H9 (cell line): ENCODE data around the gene GPATCH2. TPM values are rescaled to one million over a fixed set of nuclear protein-coding genes. Genes with fewer than 3 reads are reported as not detected.

Source experiments
- DNase-seq: peaks from one replicate; pipeline ENCODE4 v3.0.0-alpha.2; 2017
- H2AFZ ChIP-seq: one replicate; pipeline ENCODE4 v1.6.1; 2013; ENCODE audit warnings: mild to moderate bottlenecking, low read length, control low read depth, moderate library complexity
- H2AK5ac ChIP-seq: 2 replicates; pipeline ENCODE4 v1.6.1; 2013; ENCODE audit warnings: low read length, control low read depth, mixed read lengths; ENCODE audit not compliant: insufficient read length
- H2BK120ac ChIP-seq: one replicate; pipeline ENCODE4 v1.6.1; 2013; ENCODE audit warnings: low read depth, mild to moderate bottlenecking, low read length, control low read depth, inconsistent platforms; ENCODE audit not compliant: poor library complexity, severe bottlenecking
- H2BK12ac ChIP-seq: 2 replicates; pipeline ENCODE4 v1.6.1; 2013; ENCODE audit warnings: low read length, control low read depth, mixed read lengths, low read depth; ENCODE audit not compliant: insufficient read length
- H2BK15ac ChIP-seq: 2 replicates; pipeline ENCODE4 v1.6.1; 2013; ENCODE audit warnings: low read depth, low read length, control low read depth
- H2BK20ac ChIP-seq: one replicate; pipeline ENCODE4 v1.6.1; 2013; ENCODE audit warnings: low read depth, mild to moderate bottlenecking, low read length, control low read depth, inconsistent platforms; ENCODE audit not compliant: poor library complexity, severe bottlenecking
- H2BK5ac ChIP-seq: 2 replicates; pipeline ENCODE4 v1.6.1; 2013; ENCODE audit warnings: low read length, control low read depth, mixed read lengths; ENCODE audit not compliant: insufficient read length
- H3K14ac ChIP-seq: 2 replicates; pipeline ENCODE4 v1.6.1; 2013; ENCODE audit warnings: low read length, control low read depth; ENCODE audit not compliant: insufficient read depth
- H3K18ac ChIP-seq: 2 replicates; pipeline ENCODE4 v1.6.1; 2013; ENCODE audit warnings: low read depth, mild to moderate bottlenecking, mixed read lengths, low read length, control low read depth; ENCODE audit not compliant: insufficient read length
- H3K23ac ChIP-seq: 2 replicates; pipeline ENCODE4 v1.6.1; 2013; ENCODE audit warnings: low read length, control low read depth, mixed read lengths, low read depth; ENCODE audit not compliant: insufficient read length
- H3K23me2 ChIP-seq: 2 replicates; pipeline ENCODE4 v1.6.1; 2013; ENCODE audit warnings: low read depth, mild to moderate bottlenecking, mixed read lengths, low read length, control low read depth; ENCODE audit not compliant: insufficient read length, poor library complexity, severe bottlenecking
- H3K27ac ChIP-seq: 2 replicates; pipeline ENCODE4 v1.5.1; 2013; ENCODE audit warnings: low read length, control low read depth, mixed read lengths, low read depth; ENCODE audit not compliant: insufficient read length
- H3K27me3 ChIP-seq: 2 replicates; pipeline ENCODE4 v1.6.1; 2013; ENCODE audit warnings: low read length, control low read depth, inconsistent platforms; ENCODE audit not compliant: insufficient read depth
- H3K4ac ChIP-seq: 2 replicates; pipeline ENCODE4 v1.6.1; 2013; ENCODE audit warnings: low read depth, mild to moderate bottlenecking, control low read depth, inconsistent platforms, low read length, moderate library complexity
- H3K4me1 ChIP-seq: 2 replicates; pipeline ENCODE4 v1.6.1; 2013; ENCODE audit warnings: low read length, control low read depth, inconsistent platforms; ENCODE audit not compliant: insufficient read depth
- H3K4me2 ChIP-seq: 2 replicates; pipeline ENCODE4 v1.6.1; 2013; ENCODE audit warnings: low read length, control low read depth, mixed read lengths; ENCODE audit not compliant: insufficient read length, insufficient read depth
- H3K56ac ChIP-seq: 2 replicates; pipeline ENCODE4 v1.6.1; 2013; ENCODE audit warnings: low read depth, mild to moderate bottlenecking, mixed read lengths, low read length, control low read depth; ENCODE audit not compliant: insufficient read length
- H3K79me1 ChIP-seq: 2 replicates; pipeline ENCODE4 v1.6.1; 2013; ENCODE audit warnings: low read depth, mild to moderate bottlenecking, moderate library complexity, low read length, control low read depth, inconsistent platforms; ENCODE audit not compliant: insufficient read depth, poor library complexity, severe bottlenecking
- H3K79me2 ChIP-seq: 2 replicates; pipeline ENCODE4 v1.6.1; 2013; ENCODE audit warnings: low read length, control low read depth, inconsistent platforms; ENCODE audit not compliant: insufficient read depth
- H3K9ac ChIP-seq: 2 replicates; pipeline ENCODE4 v1.6.1; 2013; ENCODE audit warnings: low read length, control low read depth, mixed read lengths; ENCODE audit not compliant: insufficient read length; ENCODE audit errors: extremely low read depth
- H3K9me3 ChIP-seq: one replicate; pipeline ENCODE4 v1.6.1; 2013; ENCODE audit warnings: low read depth, low read length, inconsistent platforms; ENCODE audit not compliant: control insufficient read depth
- H3T11ph ChIP-seq: one replicate; pipeline ENCODE4 v1.6.1; 2013; ENCODE audit warnings: mild to moderate bottlenecking, low read length, control low read depth, inconsistent platforms
- H4K20me1 ChIP-seq: one replicate; pipeline ENCODE4 v1.6.1; 2013; ENCODE audit not compliant: control insufficient read depth, insufficient read length, insufficient read depth
- H4K5ac ChIP-seq: 2 replicates; pipeline ENCODE4 v1.6.1; 2013; ENCODE audit warnings: low read depth, mild to moderate bottlenecking, mixed read lengths, low read length, control low read depth; ENCODE audit not compliant: insufficient read length
- H4K8ac ChIP-seq: replicated peaks from 2 replicates; pipeline ENCODE4 v1.6.1; 2013; ENCODE audit warnings: low read length, control low read depth, mixed read lengths, low read depth; ENCODE audit not compliant: insufficient read length
- H4K91ac ChIP-seq: 2 replicates; pipeline ENCODE4 v1.6.1; 2013; ENCODE audit warnings: low read depth, mild to moderate bottlenecking, moderate library complexity, mixed read lengths, low read length, control low read depth; ENCODE audit not compliant: insufficient read length
- H3K27ac Mint-ChIP-seq, 3 experiments: 2 replicates in 2 of 3; 3 replicates in 1 of 3; pipeline ENCODE4 v1.8.0; 2020 to 2021; ENCODE audit warnings: mixed read lengths in 3 of 3, mild to moderate bottlenecking in 1 of 3, moderate library complexity in 1 of 3
- H3K27me3 Mint-ChIP-seq: 2 replicates; pipeline ENCODE4 v1.8.0; 2021; ENCODE audit warnings: low read depth, mild to moderate bottlenecking, moderate library complexity, mixed read lengths
- H3K36me3 Mint-ChIP-seq, 3 experiments: 2 replicates in 2 of 3; 3 replicates in 1 of 3; pipeline ENCODE4 v1.8.0; 2020 to 2021; ENCODE audit warnings: low read depth in 3 of 3, mixed read lengths in 3 of 3; ENCODE audit not compliant: insufficient read depth in 1 of 3
- H3K4me1 Mint-ChIP-seq, 2 experiments: 2 replicates each; pipeline ENCODE4 v1.8.0; 2020; ENCODE audit warnings: mixed read lengths in 2 of 2
- H3K4me3 Mint-ChIP-seq, 2 experiments: 2 replicates in 1 of 2; 3 replicates in 1 of 2; pipeline ENCODE4 v1.8.0; 2020 to 2021; ENCODE audit warnings: mild to moderate bottlenecking in 2 of 2, mixed read lengths in 2 of 2, moderate library complexity in 1 of 2
- H3K9me3 Mint-ChIP-seq, 2 experiments: 2 replicates in 1 of 2; 3 replicates in 1 of 2; pipeline ENCODE4 v1.8.0; 2020; ENCODE audit warnings: mild to moderate bottlenecking in 2 of 2, mixed read lengths in 2 of 2, moderate library complexity in 1 of 2
- WGBS: extraction: QIAGEN DNeasy Blood & Tissue Kit; methylation state at CpG from one replicate; pipeline ENCODE4 v1.1.7; 2013; ENCODE audit warnings: missing lambda C conversion rate, low lambda C conversion rate, mixed read lengths; ENCODE audit not compliant: insufficient read length; ENCODE audit errors: extremely low coverage; 5-methylcytosine and 5-hydroxymethylcytosine counted together
- total RNA-seq: library from RNA; stranded (reverse); gene quantifications from 2 replicates; pipeline ENCODE4 v1.2.1, GENCODE V29; 2021
- TF ChIP-seq, protein P1 (sequence below): fragments of 200-600 bp; sonication (generic); conservative IDR thresholded peaks from 3 replicates; pipeline ENCODE4 v1.8.0; 2021; ENCODE audit warnings: antibody characterized with exemption, mild to moderate bottlenecking

Gene GPATCH2
- total RNA-seq, 1 experiment from 2014 or later: 14.3 TPM

DNA sequence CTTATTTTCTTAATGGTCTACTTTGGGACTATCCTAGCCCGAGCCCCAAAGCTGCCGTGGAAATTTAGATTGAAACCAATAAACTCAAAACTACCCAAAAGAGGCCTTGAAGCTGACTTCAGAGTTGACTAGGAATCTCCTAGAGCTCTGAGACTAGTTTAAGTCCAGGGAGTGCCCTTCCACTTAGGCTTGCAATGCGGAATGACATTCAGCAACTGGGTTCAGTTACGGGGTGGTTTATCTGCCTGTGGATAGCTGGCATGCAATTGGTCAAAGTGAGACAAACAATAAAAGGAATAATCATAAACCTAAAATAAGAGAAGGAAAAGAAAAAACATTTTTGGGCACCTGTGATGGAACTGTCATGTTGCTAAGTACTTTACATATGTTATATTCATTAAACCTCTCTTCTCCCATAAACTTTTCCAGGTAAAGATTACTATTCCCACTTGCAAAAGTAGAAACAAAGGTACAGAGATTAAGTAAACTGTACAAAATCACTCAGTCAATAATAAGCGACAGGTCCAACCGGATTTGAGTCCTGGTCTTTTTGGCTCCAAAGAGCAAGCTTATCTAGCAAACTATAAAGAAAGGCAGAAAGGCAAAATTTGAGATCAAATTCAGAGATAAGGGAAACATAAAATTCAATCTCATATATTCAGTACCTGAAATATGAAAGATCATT is 56.5 kb downstream of the GPATCH2 start:
- Histone ChIP-seq H4K91ac (no peak overlapping the region), H2AK5ac (no peak overlapping the region), H3K23ac (no peak overlapping the region), H3K56ac (no peak overlapping the region), H4K8ac (no peak overlapping the region), H3K23me2 (no peaks in the 10 kb centered on the region), H3K27me3 (no peaks in the 10 kb centered on the region), H3K4ac (no peak overlapping the region), H3K27ac (no peak overlapping the region), H4K5ac (no peak overlapping the region), H2BK20ac (no peak overlapping the region), H2AFZ (no peak overlapping the region), H2BK5ac (no peak overlapping the region), H3K4me1 (no peaks in the 10 kb centered on the region), H3K9me3 (no peaks in the 10 kb centered on the region), H2BK15ac (no peak overlapping the region), H3K79me2 (no peaks in the 10 kb centered on the region), H3K18ac (no peak overlapping the region), H3K4me2 (no peak overlapping the region), H2BK120ac (no peak overlapping the region), H3K79me1 (no peaks in the 10 kb centered on the region), H2BK12ac (no peak overlapping the region), H3K9ac (no peak overlapping the region), H3K14ac (no peak overlapping the region), H3T11ph (no peak overlapping the region), H4K20me1 (no peaks in the 10 kb centered on the region)
- Mint-ChIP-seq H3K4me3 (no peak overlapping the region), H3K9me3 (no peaks in the 10 kb centered on the region), H3K27me3 (no peaks in the 10 kb centered on the region), H3K27ac (no peak overlapping the region), H3K4me1 (no peaks in the 10 kb centered on the region), H3K36me3 (no peaks in the 10 kb centered on the region)
- DNase-seq: no peak
- no CpG with 5 or more reads among the region's 6 CpGs for WGBS
- TF ChIP-seq, protein P1, sequence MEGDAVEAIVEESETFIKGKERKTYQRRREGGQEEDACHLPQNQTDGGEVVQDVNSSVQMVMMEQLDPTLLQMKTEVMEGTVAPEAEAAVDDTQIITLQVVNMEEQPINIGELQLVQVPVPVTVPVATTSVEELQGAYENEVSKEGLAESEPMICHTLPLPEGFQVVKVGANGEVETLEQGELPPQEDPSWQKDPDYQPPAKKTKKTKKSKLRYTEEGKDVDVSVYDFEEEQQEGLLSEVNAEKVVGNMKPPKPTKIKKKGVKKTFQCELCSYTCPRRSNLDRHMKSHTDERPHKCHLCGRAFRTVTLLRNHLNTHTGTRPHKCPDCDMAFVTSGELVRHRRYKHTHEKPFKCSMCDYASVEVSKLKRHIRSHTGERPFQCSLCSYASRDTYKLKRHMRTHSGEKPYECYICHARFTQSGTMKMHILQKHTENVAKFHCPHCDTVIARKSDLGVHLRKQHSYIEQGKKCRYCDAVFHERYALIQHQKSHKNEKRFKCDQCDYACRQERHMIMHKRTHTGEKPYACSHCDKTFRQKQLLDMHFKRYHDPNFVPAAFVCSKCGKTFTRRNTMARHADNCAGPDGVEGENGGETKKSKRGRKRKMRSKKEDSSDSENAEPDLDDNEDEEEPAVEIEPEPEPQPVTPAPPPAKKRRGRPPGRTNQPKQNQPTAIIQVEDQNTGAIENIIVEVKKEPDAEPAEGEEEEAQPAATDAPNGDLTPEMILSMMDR: no peak
